ENCODE measurements around the gene CLCNKB. TPM values are rescaled to one million over a fixed set of nuclear protein-coding genes. Genes with fewer than 3 reads are reported as not detected.
"Not testable (repeated sequence)": the region's sequence is repeated elsewhere in the genome, so short reads cannot be mapped to it uniquely, and the experiment has no call there.

CLCNKB gene
- total RNA-seq: not detected in 2 replicates

DNA sequence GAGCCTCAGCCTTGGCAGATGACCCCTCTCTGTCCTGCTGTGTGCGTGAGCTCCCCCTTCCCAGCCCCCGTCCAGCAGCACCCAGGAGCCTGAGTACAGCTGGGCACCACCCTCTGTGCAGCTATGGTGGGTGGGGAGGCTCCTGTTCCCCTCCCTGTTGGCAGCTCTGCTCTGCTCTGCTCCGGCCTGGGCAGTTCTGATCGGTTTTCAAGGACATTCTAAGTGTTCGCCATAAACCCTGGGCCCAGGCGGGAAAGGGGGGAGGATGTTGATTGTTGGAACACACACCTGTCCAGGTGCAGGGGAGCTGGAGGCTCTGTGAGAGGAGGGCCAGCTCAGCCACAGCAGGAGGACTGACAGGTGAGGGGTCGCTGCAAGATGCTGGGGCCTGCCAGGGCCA, at the start of gene CLCNKB:
Gene CLCNKB, plus strand, starts transcription at position 262 of the 400 bp plus-strand sequence. CDS start 711 bp downstream, outside the sequence.
- intact Hi-C loops (cut with micrococcal nuclease): no loop called here

DNA sequence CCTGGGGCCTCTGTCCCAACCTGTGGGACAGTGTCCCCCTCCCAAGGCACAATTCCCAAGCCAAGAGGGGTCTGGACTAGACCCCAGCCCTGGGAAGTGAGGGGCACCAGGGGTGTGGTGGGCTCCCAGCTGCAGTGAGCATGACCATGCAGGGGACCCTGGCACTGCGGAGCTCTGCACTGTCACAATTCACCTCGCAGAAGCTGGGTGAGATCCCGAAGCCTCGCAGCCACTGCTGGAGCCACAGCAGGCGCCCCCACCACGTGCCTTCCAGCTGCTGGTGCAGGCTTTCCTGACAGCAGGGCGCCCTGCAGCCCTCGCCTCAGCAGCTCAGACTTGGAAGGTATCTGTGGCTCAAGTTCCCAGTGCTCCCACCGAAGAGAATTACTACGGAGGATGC, 49.5 kb upstream of the CLCNKB start:
- intact Hi-C loops (cut with micrococcal nuclease): loop anchor here (1.0 kb wide), 1 partner anchor 179 kb away; no protein-coding TSS in a partner anchor

DNA sequence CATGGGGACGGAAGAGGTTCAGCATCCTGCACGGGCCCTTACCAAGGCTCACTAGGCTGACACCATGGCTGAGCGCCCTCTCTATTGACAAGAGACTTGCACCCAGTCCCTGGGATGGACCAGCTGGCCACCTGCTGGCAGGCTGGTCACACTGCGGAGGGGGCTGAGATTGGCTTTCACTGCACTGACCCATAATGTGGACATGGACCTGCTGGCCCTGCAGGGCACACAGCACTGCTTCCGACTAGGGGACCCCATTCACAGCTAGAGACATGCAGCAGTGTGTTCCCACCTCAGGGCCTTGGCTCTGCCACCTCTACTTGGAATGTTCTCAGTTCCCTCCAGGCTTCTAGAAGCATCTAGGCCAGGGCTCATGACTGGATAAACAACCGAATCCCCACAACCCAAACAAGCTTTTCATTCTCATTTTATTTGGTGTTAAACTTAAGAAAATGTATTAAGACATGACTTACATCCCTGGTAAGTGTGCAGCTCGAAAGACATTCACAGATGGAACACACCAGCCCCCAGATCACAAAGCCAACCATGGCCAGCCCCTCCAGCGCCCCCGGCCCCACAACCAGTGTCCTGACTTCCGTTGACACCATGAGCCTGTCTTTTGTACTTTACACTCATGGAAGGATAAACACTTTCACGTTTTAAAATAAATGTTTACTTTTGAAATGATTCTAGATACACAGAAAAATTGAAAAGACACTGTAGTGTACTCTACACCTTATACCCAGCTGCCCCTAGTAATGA, 48.8 kb upstream of the CLCNKB start:
- intact Hi-C loops (cut with micrococcal nuclease): loop anchor here (1.0 kb wide), 1 partner anchor 179 kb away; no protein-coding TSS in a partner anchor

DNA sequence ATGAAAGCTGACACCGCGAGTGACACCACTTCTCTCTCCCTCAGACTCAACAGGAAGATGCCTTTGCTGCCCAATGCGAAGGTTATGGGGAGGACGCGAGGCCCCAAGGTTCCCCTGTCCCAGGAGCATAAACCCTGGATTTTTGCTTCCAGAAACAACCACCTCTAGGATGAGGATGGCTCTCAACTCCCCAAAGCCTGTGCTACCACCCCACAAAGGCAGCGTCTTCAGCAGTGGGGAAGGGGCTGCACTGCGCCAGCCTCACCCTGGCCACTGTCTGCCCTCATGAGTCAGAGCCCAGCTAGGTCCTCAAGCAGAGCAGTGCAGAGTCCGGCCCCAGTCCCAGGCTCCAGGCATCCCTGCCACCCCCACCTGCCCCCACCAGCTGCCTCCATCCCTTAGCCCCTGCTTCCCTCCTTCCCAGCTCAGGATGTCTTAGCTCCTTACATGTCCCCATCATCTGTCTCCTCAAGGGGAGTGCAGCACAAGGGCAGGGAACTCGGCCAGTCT, 46.5 kb upstream of the CLCNKB start:
- intact Hi-C loops (cut with micrococcal nuclease): no loop called here

DNA sequence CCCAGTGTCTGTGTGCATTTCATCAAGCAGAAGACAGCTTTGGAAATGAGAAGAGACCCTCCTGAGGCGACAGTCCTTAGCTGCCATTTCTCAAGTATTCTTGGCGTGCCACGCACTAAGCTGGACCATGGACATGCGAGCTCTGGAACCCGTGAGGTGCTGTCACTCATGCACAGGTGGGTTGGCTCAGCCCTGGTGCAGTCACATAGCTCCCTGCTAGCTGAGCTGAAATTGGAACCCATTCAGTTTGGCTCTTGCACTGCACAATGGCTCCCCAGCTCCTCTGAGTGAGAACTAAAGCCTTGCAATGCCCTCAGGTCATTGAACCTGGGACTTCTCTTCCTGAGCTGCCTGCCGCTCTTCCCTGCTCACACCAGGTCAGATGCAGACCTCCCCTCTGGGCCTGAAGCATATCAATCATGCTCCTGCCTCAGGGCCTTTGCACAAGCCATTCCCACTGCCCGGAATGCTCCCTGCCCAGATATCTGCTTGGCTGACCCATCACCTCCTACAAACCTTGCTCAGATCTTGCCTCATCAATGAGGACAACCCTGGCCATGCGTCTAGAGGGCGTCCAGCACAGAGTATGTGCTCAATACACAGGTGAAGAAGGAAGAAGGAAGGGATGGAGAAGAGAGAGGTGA, 45.8 kb upstream of the CLCNKB start:
- intact Hi-C loops (cut with micrococcal nuclease): no loop called here

DNA sequence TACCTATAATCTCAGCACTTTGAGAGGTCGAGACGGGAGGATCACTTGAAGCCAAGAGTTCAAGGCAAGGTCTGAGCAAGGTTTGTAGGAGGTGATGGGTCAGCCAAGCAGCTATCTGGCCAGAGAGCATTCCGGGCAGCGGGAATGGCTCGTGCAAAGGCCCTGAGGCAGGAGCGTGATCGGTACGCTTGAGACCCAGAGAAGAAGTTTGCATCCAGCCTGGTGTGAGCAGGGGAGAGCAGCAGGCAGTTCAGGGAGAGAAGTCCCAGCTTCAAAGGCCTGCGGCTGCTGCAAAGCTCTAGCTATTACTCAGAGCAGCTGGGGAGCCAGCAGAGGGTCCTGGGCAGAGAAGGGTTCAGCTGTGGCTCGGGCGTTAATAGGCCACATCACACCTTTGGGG, 44.7 kb upstream of the CLCNKB start:
- intact Hi-C loops (cut with micrococcal nuclease): no loop called here

DNA sequence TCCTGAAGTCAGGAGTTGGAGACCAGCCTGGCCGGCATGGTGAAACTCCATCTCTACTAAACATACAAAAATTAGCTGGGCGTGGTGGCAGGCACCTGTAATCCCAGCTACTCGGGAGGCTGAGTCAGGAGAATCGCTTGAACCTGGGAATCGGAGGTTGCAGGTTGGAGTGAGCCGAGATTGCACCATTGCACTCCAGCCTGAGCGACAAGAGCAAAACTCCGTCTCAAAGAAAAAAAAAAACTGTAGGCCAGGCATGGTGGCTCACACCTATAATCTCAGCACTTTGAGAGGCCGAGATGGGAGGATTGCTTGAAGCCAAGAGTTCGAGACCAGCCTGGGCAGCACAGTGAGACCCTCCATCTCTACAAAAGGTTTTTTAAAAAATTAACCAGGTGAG, 42.3 kb upstream of the CLCNKB start:
- intact Hi-C loops (cut with micrococcal nuclease): not testable (repeated sequence)

DNA sequence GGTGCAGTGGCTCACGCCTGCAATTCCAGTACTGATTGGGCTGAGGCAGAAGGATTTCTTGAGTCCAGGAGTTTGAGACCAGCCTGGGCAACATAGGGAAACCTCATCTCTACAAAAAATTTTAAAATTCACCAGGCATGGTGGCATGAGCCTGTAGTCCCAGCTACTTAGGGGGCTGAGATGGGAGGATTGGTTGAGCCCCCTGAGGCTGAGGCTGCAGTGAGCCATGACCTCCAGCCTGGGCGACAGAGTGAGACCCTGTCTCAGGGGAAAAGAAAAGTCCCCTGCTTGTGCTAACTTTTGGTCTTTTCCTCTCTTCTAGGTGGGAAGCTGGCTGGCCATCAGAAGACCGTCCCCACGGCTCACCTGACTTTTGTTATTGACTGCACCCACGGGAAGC, 38.0 kb upstream of the CLCNKB start:
- intact Hi-C loops (cut with micrococcal nuclease): loop anchor here (5.0 kb wide), 1 partner anchor 188 kb away; no protein-coding TSS in a partner anchor

DNA sequence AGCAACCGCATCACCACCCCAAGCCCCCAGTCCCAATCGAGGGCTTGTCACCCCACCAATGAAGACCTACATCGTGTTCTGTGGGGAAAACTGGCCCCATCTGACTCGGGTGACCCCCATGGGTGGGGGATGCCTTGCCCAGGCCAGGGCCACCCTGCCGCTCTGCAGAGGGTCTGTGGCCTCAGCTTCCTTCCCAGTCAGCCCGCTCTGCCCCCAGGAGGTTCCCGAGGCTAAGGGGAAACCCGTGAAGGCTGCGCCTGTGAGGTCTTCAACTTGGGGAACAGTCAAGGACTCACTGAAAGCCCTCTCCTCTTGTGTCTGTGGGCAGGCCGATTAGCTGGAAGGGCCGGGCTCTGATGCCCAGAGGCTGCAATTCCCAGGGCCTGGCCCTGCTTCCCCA, 37.6 kb upstream of the CLCNKB start:
- intact Hi-C loops (cut with micrococcal nuclease): loop anchor here (5.0 kb wide), 1 partner anchor 189 kb away; no protein-coding TSS in a partner anchor

DNA sequence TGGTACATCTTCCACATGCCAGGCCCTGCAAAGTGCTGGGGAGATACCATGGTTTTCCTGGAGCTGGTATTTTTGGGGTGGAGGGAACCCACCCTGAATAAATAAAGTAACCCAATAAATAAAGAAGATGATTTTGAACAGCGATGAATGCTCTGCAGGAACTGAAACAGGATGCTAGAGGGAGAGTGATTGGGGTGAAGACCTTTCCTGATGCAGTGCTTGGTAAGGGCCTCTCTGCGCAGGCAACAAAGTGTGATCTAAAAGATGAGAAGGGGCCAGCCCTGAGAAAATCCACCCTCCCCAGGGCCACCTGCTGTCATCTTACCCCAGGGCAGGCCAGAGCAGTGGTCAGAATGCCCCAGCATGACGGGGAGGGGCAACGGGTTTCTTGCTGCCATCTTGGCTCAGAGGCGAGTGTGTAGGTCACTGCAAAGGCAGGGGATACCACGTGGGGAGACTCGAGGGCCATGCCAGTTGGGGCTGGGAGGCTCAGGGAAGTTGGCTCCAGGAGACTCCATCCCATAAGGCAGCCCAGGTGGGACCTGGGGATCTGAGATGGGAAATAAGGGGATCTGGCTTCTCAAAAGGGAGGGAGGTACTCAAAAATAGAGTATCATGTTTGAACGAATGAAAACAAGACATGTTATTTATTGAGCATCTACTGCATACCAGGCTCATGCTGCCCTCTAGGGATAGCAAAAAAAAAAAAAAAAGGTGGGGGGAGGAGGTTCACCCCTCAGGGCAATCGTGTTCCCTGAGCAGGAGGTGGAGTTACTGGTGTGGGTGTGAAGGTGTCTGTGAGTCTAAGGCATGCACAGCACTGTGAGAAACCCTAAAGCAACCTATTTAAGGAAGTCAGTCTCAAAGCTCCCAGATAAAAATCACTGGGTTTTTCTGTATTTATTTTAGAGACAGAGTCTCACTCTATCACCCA, 36.8 kb upstream of the CLCNKB start:
- intact Hi-C loops (cut with micrococcal nuclease): loop anchor here (5.0 kb wide), 1 partner anchor 190 kb away; no protein-coding TSS in a partner anchor

DNA sequence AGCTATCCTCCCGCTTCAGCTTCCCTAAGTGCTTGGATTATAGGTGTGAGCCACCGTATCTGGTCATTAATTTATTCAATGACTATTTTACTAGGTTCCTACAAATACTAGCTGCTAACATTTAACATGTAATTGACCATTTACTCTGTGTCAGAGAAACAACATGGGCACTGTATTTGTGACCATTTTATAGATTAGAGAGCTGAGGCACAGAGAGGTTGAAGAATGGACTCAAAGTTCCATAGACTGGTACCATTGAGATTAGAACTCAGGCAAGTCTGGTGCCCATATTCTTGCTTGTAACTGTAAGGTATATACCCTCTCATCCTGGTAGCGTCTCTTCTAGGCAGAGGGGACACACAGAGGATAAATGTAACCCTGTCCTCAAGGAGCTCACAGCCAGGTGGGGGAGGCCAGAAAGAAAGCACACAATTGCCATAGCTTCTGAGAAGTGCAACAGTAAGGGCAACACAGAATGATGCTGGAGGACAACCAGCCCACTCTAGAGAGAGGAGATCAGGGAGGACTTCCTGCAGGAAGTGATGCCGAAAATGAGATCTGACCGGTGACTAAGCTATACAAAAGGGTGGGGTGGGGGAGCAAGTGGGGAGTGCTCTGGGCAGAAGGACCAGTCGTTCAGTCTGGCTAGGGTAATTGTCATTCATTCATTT, 35.8 kb upstream of the CLCNKB start:
- intact Hi-C loops (cut with micrococcal nuclease): loop anchor here (2.0 to 5.0 kb wide), 2 partner anchors 179 to 191 kb away; no protein-coding TSS in a partner anchor

DNA sequence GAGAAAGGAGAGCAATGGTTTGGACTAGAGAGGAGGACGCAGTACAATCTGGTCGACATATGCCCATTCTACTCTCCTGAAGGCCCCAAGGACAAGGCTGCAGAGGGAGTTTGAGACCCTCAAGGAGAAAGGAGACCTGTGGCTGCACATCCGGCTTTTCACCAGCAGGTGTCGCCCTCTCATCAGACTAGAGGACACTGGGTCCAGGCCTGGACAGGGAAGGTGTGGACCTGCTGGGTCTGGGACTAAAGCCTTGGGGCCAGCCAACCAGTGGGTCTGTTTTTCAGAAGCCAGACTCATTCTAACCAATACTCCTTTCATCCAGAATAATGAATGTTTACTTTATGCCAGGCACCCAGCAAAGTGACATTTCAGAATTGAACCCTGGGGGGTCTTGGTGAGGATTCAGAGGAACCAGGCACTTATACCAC, 34.5 kb upstream of the CLCNKB start:
- intact Hi-C loops (cut with micrococcal nuclease): loop anchor here (1.0 to 5.0 kb wide), 3 partner anchors 47 to 192 kb away; no protein-coding TSS in a partner anchor

DNA sequence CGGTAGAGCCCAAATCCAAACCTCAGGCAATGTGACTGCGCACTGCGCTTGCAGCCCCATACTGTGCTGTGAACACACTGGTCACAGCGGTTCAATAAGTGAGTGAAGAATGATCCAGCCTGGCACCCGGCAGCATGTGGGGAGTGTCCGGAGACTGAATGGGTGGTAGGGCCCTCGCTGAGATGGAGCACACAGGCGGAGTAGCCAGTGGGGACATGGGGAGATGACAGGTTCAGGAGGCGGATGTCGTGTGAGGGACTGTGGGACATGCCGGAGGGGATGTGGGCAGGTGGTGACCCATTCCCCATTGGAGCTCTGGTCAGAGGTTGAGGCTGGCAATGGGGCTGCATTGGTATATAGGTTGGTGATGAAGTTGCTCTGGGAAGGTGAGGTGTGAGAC, 33.9 kb upstream of the CLCNKB start:
- intact Hi-C loops (cut with micrococcal nuclease): loop anchor here (1.0 to 5.0 kb wide), 3 partner anchors 47 to 192 kb away; no protein-coding TSS in a partner anchor

DNA sequence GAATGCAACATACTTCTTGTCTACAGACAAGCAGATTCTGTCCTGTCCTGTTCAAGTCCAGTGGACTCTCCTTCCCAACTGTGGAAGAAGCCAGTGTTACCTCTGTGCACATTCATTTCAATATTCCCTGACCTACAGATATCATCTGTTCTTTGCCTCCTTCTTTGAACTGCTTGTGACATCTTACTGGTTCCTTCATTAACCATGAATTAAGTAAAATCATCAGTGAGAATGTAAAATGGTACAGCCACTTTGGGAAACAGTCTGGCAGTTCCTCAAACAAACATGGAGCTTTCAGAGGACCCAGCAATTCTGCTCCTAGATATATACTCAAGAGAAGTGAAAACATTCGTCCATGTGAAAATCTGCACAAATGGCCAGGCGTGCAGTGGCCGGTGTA, 32.7 kb upstream of the CLCNKB start:
- intact Hi-C loops (cut with micrococcal nuclease): no loop called here

DNA sequence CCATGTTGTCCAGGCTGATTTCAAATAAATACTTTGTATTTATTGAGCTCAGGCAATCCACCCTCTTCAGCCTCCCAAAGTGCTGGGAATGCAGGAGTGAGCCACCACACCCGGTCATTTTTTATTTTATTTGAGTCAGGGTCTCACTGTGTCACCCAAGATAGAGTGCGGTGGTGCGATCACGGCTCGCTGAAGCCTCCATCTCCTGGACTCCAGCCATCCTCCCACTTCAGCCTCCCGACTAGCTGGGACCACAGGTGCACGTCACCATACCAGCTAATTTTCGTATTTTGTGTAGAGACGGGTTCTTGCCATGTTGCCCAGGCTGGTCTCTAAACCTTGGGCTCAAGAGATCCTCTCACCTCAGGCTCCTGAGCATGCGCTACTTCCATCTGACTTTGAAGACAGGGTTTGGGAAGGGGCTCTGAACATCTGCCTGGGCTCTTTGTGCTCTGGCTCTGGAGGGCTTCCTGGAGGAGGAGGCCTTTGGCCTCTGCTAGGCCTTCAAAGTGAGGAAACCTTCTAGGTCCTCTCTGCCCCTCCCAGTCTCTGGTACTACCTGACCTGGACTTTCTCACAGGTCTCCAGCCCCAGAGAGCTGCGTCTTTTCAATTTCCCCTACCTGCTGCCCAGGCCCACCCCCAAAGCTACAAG, 31.5 kb upstream of the CLCNKB start:
- intact Hi-C loops (cut with micrococcal nuclease): no loop called here

DNA sequence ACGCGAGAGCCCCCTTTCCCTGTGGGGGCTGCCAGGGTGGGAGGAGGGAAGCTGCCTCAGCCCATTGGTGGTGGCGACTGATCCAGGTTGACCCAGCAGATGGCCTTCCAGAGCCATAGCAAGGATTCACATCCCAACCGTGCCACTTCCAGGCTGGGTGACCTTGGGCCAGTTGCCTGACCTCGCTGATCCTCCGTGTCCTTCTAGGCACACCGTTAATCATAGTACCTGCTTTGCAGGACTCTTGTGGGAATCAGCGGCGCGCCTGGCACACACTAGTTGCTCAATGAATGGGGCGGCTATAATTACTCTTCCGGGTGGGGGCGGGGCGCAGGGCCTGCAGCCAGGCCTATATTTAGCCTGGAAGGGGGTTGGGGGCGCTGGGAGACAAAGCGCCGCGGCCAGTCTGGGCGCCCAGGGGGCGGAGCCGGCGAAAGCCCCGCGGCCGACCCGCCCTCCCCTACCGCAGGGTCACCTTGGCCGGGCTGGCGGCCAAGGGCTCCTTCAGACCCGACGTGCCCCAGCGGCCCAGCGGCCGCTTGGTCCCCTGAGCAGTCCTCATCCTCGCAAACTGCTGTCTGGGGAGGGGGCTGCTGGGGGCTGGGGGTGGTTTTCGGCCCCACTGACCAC, 30.9 kb upstream of the CLCNKB start:
- intact Hi-C loops (cut with micrococcal nuclease): no loop called here

DNA sequence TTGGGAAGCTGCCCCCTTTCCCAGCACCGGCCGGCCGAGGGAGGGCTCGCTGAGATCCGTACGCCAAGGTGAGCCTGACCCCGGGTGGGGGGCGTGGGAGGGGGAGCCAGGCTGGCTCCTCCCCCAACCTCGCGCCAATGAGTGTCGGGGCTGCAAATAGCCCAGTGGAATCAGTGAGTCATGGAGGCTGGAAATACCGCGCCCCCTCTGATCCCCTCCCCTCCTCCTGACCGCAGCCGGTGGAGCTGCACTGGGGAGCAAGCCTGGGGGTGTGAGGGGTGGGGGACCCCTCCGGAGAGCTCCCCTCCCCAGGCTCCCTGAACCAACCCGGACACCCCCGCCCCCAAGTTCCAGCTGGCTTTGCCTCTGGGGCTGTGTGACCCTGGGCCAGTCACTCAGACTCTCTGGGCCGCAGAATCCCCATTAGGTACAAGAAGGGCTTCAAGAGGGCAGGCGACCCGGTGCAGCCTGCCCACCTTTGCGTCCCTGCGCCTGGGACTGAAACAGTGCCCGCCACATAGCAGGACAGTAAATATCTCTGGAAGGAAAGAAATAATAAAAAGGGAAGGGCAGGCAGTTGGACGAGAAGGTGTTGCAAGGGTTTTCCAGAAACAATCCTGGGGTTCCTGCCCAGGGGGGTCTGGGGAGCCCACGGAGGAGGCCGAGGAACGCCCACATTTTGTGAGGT, 30.2 kb upstream of the CLCNKB start:
- intact Hi-C loops (cut with micrococcal nuclease): no loop called here

DNA sequence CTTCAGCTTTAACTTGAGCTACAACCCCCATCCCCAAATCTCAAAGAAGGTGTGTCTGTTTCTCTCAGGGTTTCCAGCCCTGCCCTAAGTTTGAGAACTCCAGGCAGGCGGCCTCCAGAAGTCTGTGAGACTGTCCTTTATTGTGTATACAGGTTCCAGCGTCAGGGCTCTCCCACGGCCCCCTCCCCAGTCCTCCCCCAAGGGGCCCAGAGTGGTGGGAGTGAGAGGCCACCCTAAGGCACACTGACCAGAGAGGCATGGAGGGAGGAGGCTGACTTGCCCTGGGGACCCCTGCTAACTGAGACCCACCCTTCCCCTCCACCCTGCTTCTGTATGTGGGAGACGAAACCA, 29.7 kb upstream of the CLCNKB start:
- intact Hi-C loops (cut with micrococcal nuclease): no loop called here
